ENCODE data around the gene CAMK4.

CAMK4 gene

GRCh38 chr5:111259636-111260035 is 35.5 kb downstream of the CAMK4 start:
- no peak for TF ChIP-seq POLR2A (IDR thresholded peaks at IDR 0.05; ENCODE audit: low read depth, low read length)
- no peak for FAIRE-seq
- DNase-seq (ENCODE audit: insufficient read length, low spot score), result no peak

- TF ChIP-seq POLR2A (IDR thresholded peaks at IDR 0.05; ENCODE audit: low read depth, low read length), result no peak
- DNase-seq (ENCODE audit: insufficient read length, low spot score), result no peak
- no peak for FAIRE-seq
These were observed 37.4 kb downstream of the CAMK4 start for GRCh38 chr5:111261610-111262009.

- no peak for FAIRE-seq
These were observed 38.0 kb downstream of the CAMK4 start for GRCh38 chr5:111262153-111262552.

GRCh38 chr5:111262815-111263214 is 38.6 kb downstream of the CAMK4 start:
- no peak for DNase-seq (ENCODE audit: insufficient read length, low spot score)
- FAIRE-seq, result no peak
- no peak for TF ChIP-seq POLR2A (IDR thresholded peaks at IDR 0.05; ENCODE audit: low read depth, low read length)

More at GRCh38 chr5:111262153-111262552, 38.0 kb downstream of the CAMK4 start:
- no peak for TF ChIP-seq POLR2A (IDR thresholded peaks at IDR 0.05; ENCODE audit: low read depth, low read length)
- DNase-seq (ENCODE audit: insufficient read length, low spot score), result no peak

GRCh38 chr5:111266491-111266890 is 42.3 kb downstream of the CAMK4 start:
- DNase-seq (ENCODE audit: insufficient read length, low spot score), result no peak

GRCh38 chr5:111268300-111268699 is 44.1 kb downstream of the CAMK4 start:
- TF ChIP-seq POLR2A (IDR thresholded peaks at IDR 0.05; ENCODE audit: low read depth, low read length), result no peak
- no peak for FAIRE-seq

More at GRCh38 chr5:111266491-111266890, 42.3 kb downstream of the CAMK4 start:
- TF ChIP-seq POLR2A (IDR thresholded peaks at IDR 0.05; ENCODE audit: low read depth, low read length), result no peak
- no peak for FAIRE-seq

GRCh38 chr5:111271885-111272284 is 47.7 kb downstream of the CAMK4 start:
- DNase-seq (ENCODE audit: insufficient read length, low spot score), result no peak
- FAIRE-seq, result no peak
- no peak for TF ChIP-seq POLR2A (IDR thresholded peaks at IDR 0.05; ENCODE audit: low read depth, low read length)

More at GRCh38 chr5:111268300-111268699, 44.1 kb downstream of the CAMK4 start:
- no peak for DNase-seq (ENCODE audit: insufficient read length, low spot score)

- no peak for TF ChIP-seq POLR2A (IDR thresholded peaks at IDR 0.05; ENCODE audit: low read depth, low read length)
- FAIRE-seq (no peak), DNase-seq (ENCODE audit: insufficient read length, low spot score) (no peak)
These were observed 52.9 kb downstream of the CAMK4 start for GRCh38 chr5:111277061-111277460.

GRCh38 chr5:111278858-111279504 is 54.8 kb downstream of the CAMK4 start:
- FAIRE-seq (peak; percentile 15), DNase-seq (ENCODE audit: insufficient read length, low spot score) (peak; percentile 11)
- TF ChIP-seq POLR2A (IDR thresholded peaks at IDR 0.05; ENCODE audit: low read depth, low read length), result no peak

- FAIRE-seq, result no peak
- TF ChIP-seq POLR2A (IDR thresholded peaks at IDR 0.05; ENCODE audit: low read depth, low read length), result no peak
- DNase-seq (ENCODE audit: insufficient read length, low spot score), result no peak
These were observed 56.2 kb downstream of the CAMK4 start for GRCh38 chr5:111280282-111280951.

- DNase-seq (ENCODE audit: insufficient read length, low spot score) (no peak), FAIRE-seq (no peak)
- no peak for TF ChIP-seq POLR2A (IDR thresholded peaks at IDR 0.05; ENCODE audit: low read depth, low read length)
These were observed 58.6 kb downstream of the CAMK4 start for GRCh38 chr5:111282798-111283197.

- no peak for TF ChIP-seq POLR2A (IDR thresholded peaks at IDR 0.05; ENCODE audit: low read depth, low read length)
- FAIRE-seq (no peak), DNase-seq (ENCODE audit: insufficient read length, low spot score) (no peak)
These were observed 60.6 kb downstream of the CAMK4 start for GRCh38 chr5:111284825-111285224.

GRCh38 chr5:111294551-111294950 is 70.4 kb downstream of the CAMK4 start:
- no peak for DNase-seq (ENCODE audit: insufficient read length, low spot score)
- no peak for FAIRE-seq
- no peak for TF ChIP-seq POLR2A (IDR thresholded peaks at IDR 0.05; ENCODE audit: low read depth, low read length)

GRCh38 chr5:111295649-111296048 is 71.5 kb downstream of the CAMK4 start:
- DNase-seq (ENCODE audit: insufficient read length, low spot score) (no peak), FAIRE-seq (no peak)
- no peak for TF ChIP-seq POLR2A (IDR thresholded peaks at IDR 0.05; ENCODE audit: low read depth, low read length)

- FAIRE-seq (no peak), DNase-seq (ENCODE audit: insufficient read length, low spot score) (no peak)
- TF ChIP-seq POLR2A (IDR thresholded peaks at IDR 0.05; ENCODE audit: low read depth, low read length), result no peak
These were observed 72.4 kb downstream of the CAMK4 start for GRCh38 chr5:111296570-111296969.
